ENCODE results near the gene CCDC60. TPM values are rescaled to one million over a fixed set of nuclear protein-coding genes. Genes with fewer than 3 reads are reported as not detected.

CCDC60 gene
- total and polyA plus RNA-seq, 2 donors from 2014 or later = not detected

DNA sequence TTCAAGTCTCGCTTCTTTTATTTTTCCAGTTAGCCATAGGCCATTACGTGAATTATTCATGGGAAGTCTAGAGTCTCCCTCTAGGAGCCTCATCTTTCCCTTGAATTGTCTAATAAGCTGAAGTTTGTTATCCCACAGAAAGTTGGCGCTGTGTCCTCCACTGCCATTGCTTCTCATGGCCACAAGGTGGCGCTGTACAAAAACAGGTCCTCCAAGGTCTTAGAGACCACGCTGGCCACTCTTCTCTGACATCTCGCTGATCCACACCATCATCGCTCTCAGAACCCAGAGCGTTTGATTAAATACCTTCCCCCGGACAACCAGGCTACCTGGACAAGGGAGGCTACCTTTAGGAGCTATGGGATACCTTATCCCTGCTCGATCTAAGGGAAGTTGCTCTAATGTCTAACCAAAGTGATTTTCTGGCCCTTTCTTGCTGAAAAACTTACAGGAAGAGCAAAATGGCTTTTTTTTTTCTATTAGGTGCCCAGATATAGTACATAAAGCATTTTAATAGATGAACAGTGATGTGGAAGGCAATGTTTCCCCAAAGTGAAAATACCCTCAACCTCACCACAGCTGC is 110.0 kb downstream of the CCDC60 start:
- H3K27ac ChIP-seq (ENCODE audit: low read depth in 2 of 2, low read length in 2 of 2) = no peak overlapping the region
- H3K9ac ChIP-seq (ENCODE audit: low read length in 3 of 3) = no peak overlapping the region
- H3K36me3 ChIP-seq (ENCODE audit: control insufficient read depth in 2 of 3, insufficient read depth in 3 of 3, low read length in 3 of 3) = no peaks in the 10 kb centered on the region
- H3K27me3 ChIP-seq (ENCODE audit: control insufficient read depth, insufficient read depth, low read length) = no peaks in the 10 kb centered on the region
- DNase-seq (peak in 4 of 5 donors; percentile 19 to 56 (median 30)), FAIRE-seq (no peak)
- H3K9me3 ChIP-seq (ENCODE audit: control insufficient read depth in 2 of 3, insufficient read depth in 1 of 3, low read length in 3 of 3) = no peaks in the 10 kb centered on the region
- no peak overlapping the region for H3K4me3 ChIP-seq (ENCODE audit: low read length in 3 of 3)
- TF ChIP-seq, protein P1, sequence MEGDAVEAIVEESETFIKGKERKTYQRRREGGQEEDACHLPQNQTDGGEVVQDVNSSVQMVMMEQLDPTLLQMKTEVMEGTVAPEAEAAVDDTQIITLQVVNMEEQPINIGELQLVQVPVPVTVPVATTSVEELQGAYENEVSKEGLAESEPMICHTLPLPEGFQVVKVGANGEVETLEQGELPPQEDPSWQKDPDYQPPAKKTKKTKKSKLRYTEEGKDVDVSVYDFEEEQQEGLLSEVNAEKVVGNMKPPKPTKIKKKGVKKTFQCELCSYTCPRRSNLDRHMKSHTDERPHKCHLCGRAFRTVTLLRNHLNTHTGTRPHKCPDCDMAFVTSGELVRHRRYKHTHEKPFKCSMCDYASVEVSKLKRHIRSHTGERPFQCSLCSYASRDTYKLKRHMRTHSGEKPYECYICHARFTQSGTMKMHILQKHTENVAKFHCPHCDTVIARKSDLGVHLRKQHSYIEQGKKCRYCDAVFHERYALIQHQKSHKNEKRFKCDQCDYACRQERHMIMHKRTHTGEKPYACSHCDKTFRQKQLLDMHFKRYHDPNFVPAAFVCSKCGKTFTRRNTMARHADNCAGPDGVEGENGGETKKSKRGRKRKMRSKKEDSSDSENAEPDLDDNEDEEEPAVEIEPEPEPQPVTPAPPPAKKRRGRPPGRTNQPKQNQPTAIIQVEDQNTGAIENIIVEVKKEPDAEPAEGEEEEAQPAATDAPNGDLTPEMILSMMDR (IDR thresholded peaks at IDR 0.05; ENCODE audit: borderline replicate concordance, extremely low read depth, insufficient read depth) = peak; percentile 89
- no peaks in the 10 kb centered on the region for H3K4me1 ChIP-seq (ENCODE audit: control insufficient read depth in 2 of 3, insufficient read depth in 2 of 3, low read depth in 1 of 3, low read length in 3 of 3)
- intact Hi-C loops (cut with DNase I) = no loop called here

DNA sequence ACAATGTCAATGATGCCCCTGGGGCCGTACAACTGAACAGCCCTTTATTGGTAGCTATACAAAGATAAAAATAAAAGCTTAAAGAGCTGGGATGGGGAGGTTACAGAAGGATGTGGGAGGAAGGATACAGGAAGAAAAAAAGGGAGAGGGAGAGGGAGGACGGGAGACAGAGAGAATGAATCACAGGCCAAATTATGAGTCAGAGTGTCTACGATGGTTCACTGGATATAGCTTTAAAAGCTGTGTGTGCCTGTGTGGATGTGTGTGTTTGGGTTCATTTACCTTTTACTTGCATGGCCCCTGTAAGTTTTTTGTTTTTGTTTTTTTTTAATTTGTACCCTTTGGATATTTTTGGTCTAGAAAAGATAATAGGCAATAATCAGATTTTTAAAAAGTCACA is 111.9 kb downstream of the CCDC60 start:
- no peaks in the 10 kb centered on the region for H3K27me3 ChIP-seq (ENCODE audit: control insufficient read depth, insufficient read depth, low read length)
- TF ChIP-seq, protein P1 (IDR thresholded peaks at IDR 0.05; ENCODE audit: borderline replicate concordance, extremely low read depth, insufficient read depth) = no peak
- no peak overlapping the region for H3K4me3 ChIP-seq (ENCODE audit: low read length in 3 of 3)
- no peaks in the 10 kb centered on the region for H3K36me3 ChIP-seq (ENCODE audit: control insufficient read depth in 2 of 3, insufficient read depth in 3 of 3, low read length in 3 of 3)
- DNase-seq (no peak), FAIRE-seq (no peak)
- intact Hi-C loops (cut with DNase I) = no loop called here
- H3K9ac ChIP-seq (ENCODE audit: low read length in 3 of 3) = no peak overlapping the region
- H3K9me3 ChIP-seq (ENCODE audit: control insufficient read depth in 2 of 3, insufficient read depth in 1 of 3, low read length in 3 of 3) = no peaks in the 10 kb centered on the region
- no peaks in the 10 kb centered on the region for H3K4me1 ChIP-seq (ENCODE audit: control insufficient read depth in 2 of 3, insufficient read depth in 2 of 3, low read depth in 1 of 3, low read length in 3 of 3)
- H3K27ac ChIP-seq (ENCODE audit: low read depth in 2 of 2, low read length in 2 of 2) = no peak overlapping the region

DNA sequence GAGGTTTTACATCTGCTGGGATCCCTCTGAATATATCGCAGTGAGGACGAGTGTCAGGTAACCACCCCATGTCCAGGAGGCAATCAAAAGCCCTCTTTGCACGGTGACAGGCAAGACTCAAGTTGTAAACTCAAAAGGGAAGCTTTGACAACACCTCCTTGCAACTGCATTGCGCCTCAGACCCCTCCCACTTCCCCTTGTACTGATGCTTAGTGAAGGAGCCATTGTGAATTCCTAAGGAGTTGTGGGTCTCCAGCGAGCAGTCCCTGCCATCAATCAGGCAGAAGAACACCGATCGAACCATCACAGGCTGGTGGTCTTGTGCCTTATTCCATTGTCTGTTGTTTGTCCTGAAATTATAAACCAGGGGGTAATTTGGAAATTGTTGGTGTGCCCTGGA is 112.6 kb downstream of the CCDC60 start:
- Histone ChIP-seq H3K4me3 (ENCODE audit: low read length in 3 of 3) (no peak overlapping the region), H3K27me3 (ENCODE audit: control insufficient read depth, insufficient read depth, low read length) (no peaks in the 10 kb centered on the region), H3K9me3 (ENCODE audit: control insufficient read depth in 2 of 3, insufficient read depth in 1 of 3, low read length in 3 of 3) (no peaks in the 10 kb centered on the region), H3K36me3 (ENCODE audit: control insufficient read depth in 2 of 3, insufficient read depth in 3 of 3, low read length in 3 of 3) (no peaks in the 10 kb centered on the region), H3K27ac (ENCODE audit: low read depth in 2 of 2, low read length in 2 of 2) (no peak overlapping the region), H3K4me1 (ENCODE audit: control insufficient read depth in 2 of 3, insufficient read depth in 2 of 3, low read depth in 1 of 3, low read length in 3 of 3) (no peaks in the 10 kb centered on the region), H3K9ac (ENCODE audit: low read length in 3 of 3) (no peak overlapping the region)
- intact Hi-C loops (cut with DNase I) = no loop called here
- no peak for DNase-seq
- TF ChIP-seq, protein P1 (IDR thresholded peaks at IDR 0.05; ENCODE audit: borderline replicate concordance, extremely low read depth, insufficient read depth) = no peak
- no peak for FAIRE-seq

DNA sequence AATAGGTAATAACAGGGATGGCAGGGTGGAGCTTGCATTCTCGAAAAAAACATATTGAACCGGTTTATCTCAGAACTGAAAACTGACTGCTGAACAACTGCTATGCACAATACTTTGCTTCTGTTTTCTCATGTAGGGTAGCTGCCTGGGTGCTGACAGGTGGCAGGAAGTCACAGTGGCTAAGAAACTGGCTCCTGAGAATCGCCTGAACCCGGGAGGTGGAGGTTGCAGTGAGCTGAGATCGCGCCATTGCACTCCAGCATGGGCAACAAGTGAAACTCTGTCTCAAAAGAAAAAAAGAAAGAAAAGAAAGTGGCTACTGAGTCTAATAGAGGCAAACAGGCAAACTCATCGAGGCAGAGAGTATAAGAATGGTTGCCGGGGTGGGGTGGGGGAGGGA is 113.1 kb downstream of the CCDC60 start:
- no peak for FAIRE-seq
- intact Hi-C loops (cut with DNase I) = no loop called here

More for the DNA sequence above, 113.1 kb downstream of the CCDC60 start:
- no peak overlapping the region for H3K27ac ChIP-seq (ENCODE audit: low read depth in 2 of 2, low read length in 2 of 2)
- no peaks in the 10 kb centered on the region for H3K36me3 ChIP-seq (ENCODE audit: control insufficient read depth in 2 of 3, insufficient read depth in 3 of 3, low read length in 3 of 3)
- TF ChIP-seq, protein P1 (IDR thresholded peaks at IDR 0.05; ENCODE audit: borderline replicate concordance, extremely low read depth, insufficient read depth) = no peak
- no peak for DNase-seq
- no peaks in the 10 kb centered on the region for H3K9me3 ChIP-seq (ENCODE audit: control insufficient read depth in 2 of 3, insufficient read depth in 1 of 3, low read length in 3 of 3)
- no peak overlapping the region for H3K9ac ChIP-seq (ENCODE audit: low read length in 3 of 3)
- H3K4me3 ChIP-seq (ENCODE audit: low read length in 3 of 3) = no peak overlapping the region
- H3K4me1 ChIP-seq (ENCODE audit: control insufficient read depth in 2 of 3, insufficient read depth in 2 of 3, low read depth in 1 of 3, low read length in 3 of 3) = no peaks in the 10 kb centered on the region
- no peaks in the 10 kb centered on the region for H3K27me3 ChIP-seq (ENCODE audit: control insufficient read depth, insufficient read depth, low read length)

Data from kidney (tissue), 14 donors.